K562 (cell line): ENCODE data around the gene PGS1. TPM values are rescaled to one million over a fixed set of nuclear protein-coding genes. Genes with fewer than 3 reads are reported as not detected.

ENCODE experiments used
- ATAC-seq: fragments of 200-7000 bp; cut with Tn5 transposase; 3 replicates; pipeline ENCODE4 v1.9.1; 2020; ENCODE audit warnings: moderate library complexity
- BruUV-seq: library from RNA; stranded (reverse); fragments of 400-500 nt; replicated peaks from 2 replicates; lab custom pipeline; 2021; lab: Mats Ljungman, UMichigan
- CTCF ChIA-PET: fragments of 300-600 bp; formaldehyde crosslinking; extraction: SDS; loops from one replicate; lab custom pipeline; 2021; ENCODE audit warnings: low intra/inter-chr PET ratio; lab: Yijun Ruan, JAX
- POLR2A ChIA-PET: fragments of 300-600, 350-650 bp; sonication (Branson Sonifier 250); formaldehyde crosslinking; extraction: SDS; loops from one replicate; lab custom pipeline; 2021; ENCODE audit warnings: antibody characterized with exemption, inconsistent platforms; lab: Yijun Ruan, JAX
- DNase-seq, 4 experiments: peaks; one replicate each; pipeline versions ENCODE4 v3.0.0 to v3.0.0-alpha.2; 2011 to 2018; ENCODE audit warnings: low spot score in 3 of 4, mixed read lengths in 3 of 4; ENCODE audit errors: extremely low read depth in 1 of 4
- FAIRE-seq: peaks from 2 replicates; lab custom pipeline; 2011; peaks lifted over from hg19 to GRCh38; lab: Jason Lieb, UNC
- H2AFZ ChIP-seq: 2 replicates; pipeline ENCODE4 v1.6.0; 2011; ENCODE audit warnings: low read depth, low read length, control low read depth, inconsistent platforms
- H3K27ac ChIP-seq: fragments of 200-600 bp; 3 replicates; pipeline ENCODE4 v1.8.0; 2011; ENCODE audit warnings: low read depth, mild to moderate bottlenecking, control low read depth, inconsistent platforms, low read length, moderate library complexity, mixed read lengths; ENCODE audit errors: extremely low read depth
- H3K27me3 ChIP-seq, 2 experiments: fragments of 300-600 bp in 1 of 2; 2 replicates in 1 of 2; 3 replicates in 1 of 2; pipeline versions ENCODE4 v1.6.0 to v1.8.0; 2011; ENCODE audit warnings: inconsistent platforms in 2 of 2, low read length in 2 of 2, mild to moderate bottlenecking in 1 of 2, mixed read lengths in 1 of 2, moderate library complexity in 1 of 2; ENCODE audit not compliant: control insufficient read depth in 2 of 2, insufficient read depth in 2 of 2
- H3K36me3 ChIP-seq: fragments of 300-600 bp; 3 replicates; pipeline ENCODE4 v1.8.0; 2011; ENCODE audit warnings: mild to moderate bottlenecking, low read length, inconsistent platforms; ENCODE audit not compliant: control insufficient read depth, insufficient read depth
- H3K4me1 ChIP-seq, 2 experiments: fragments of 200-600 bp in 1 of 2; replicated peaks in 1 of 2; 2 replicates in 1 of 2; 3 replicates in 1 of 2; pipeline versions ENCODE4 v1.5.1 to v1.8.0; 2011; ENCODE audit warnings: inconsistent platforms in 2 of 2, low read length in 2 of 2, mild to moderate bottlenecking in 1 of 2, mixed read lengths in 1 of 2, moderate library complexity in 1 of 2; ENCODE audit not compliant: control insufficient read depth in 2 of 2, insufficient read depth in 2 of 2
- H3K4me2 ChIP-seq: 2 replicates; pipeline ENCODE4 v1.6.1; 2011; ENCODE audit warnings: low read length, control low read depth, inconsistent platforms, mixed read lengths; ENCODE audit not compliant: insufficient read depth
- H3K4me3 ChIP-seq: fragments of 200-600 bp; sonication (generic), shearing (Covaris generic); 2 replicates; pipeline ENCODE4 v1.5.1; 2016; ENCODE audit warnings: control low read depth, inconsistent platforms
- H3K79me2 ChIP-seq: fragments of 200-600 bp; 3 replicates; pipeline ENCODE4 v1.8.0; 2011; ENCODE audit warnings: low read length, inconsistent platforms; ENCODE audit not compliant: control insufficient read depth, insufficient read depth
- H3K9ac ChIP-seq, 2 experiments: 2 replicates each; pipeline versions ENCODE4 v1.6.0 to v1.6.1; 2011; ENCODE audit warnings: low read depth in 2 of 2, low read length in 2 of 2, control low read depth in 1 of 2, inconsistent platforms in 1 of 2, mild to moderate bottlenecking in 1 of 2, mixed read lengths in 1 of 2; ENCODE audit not compliant: insufficient read depth in 1 of 2
- H3K9me1 ChIP-seq: one replicate; pipeline ENCODE4 v1.6.0; 2011; ENCODE audit warnings: inconsistent platforms, mild to moderate bottlenecking, low read length, moderate library complexity; ENCODE audit not compliant: control insufficient read depth, insufficient read depth
- H3K9me3 ChIP-seq: replicated peaks from 2 replicates; pipeline ENCODE4 v1.5.1; 2011; ENCODE audit warnings: low read depth, low read length, inconsistent platforms; ENCODE audit not compliant: control insufficient read depth, insufficient read depth
- H4K20me1 ChIP-seq: replicated peaks from 2 replicates; pipeline ENCODE4 v1.6.1; 2011; ENCODE audit warnings: low read length, inconsistent platforms, mixed read lengths; ENCODE audit not compliant: control insufficient read depth, insufficient read depth
- CTCFL ChIP-seq: IDR thresholded peaks from 2 replicates; pipeline ENCODE4 v1.6.1; 2011; ENCODE audit warnings: borderline replicate concordance, low read depth, mild to moderate bottlenecking, moderate library complexity, low read length; ENCODE audit not compliant: insufficient read depth, poor library complexity, severe bottlenecking
- LEF1 ChIP-seq: fragments of 450-650 bp; IDR thresholded peaks from 2 replicates; pipeline ENCODE4 v1.6.1; 2016; ENCODE audit warnings: mild to moderate bottlenecking
- WGBS: fragments of 100-300 bp; shearing (Covaris generic); methylation state at CpG from one replicate; pipeline ENCODE4 v1.1.6; 2016; ENCODE audit warnings: low coverage, mixed read lengths; ENCODE audit not compliant: insufficient coverage; ENCODE audit errors: missing lambda C conversion rate; 5-methylcytosine and 5-hydroxymethylcytosine counted together
- in situ Hi-C: fragments of 300-500 bp; cut with MboI; formaldehyde crosslinking; loops from 4 replicates; pipeline ENCODE4 v1.15.0; 2018; ENCODE audit warnings: inconsistent platforms, mixed read lengths
- intact Hi-C: fragments of 100-400 bp; cut with micrococcal nuclease; formaldehyde crosslinking; loops from 2 replicates; pipeline ENCODE4 v1.14.2; 2022
- polyA plus RNA-seq, 8 experiments: library from polyadenylated mRNA; depleted of rRNA in 4 of 8; stranded (reverse) in 5 of 8; unstranded in 3 of 8; fragments of >200 nt; fragmentation: Nextera tagmentation in 2 of 8; fragmentation: Illumina TruSeq in 1 of 8; extraction: Ambion mirVana in 2 of 8; extraction: Trizol in 1 of 8; gene quantifications; 2 replicates each; pipeline versions ENCODE4 v1.2.1 to v1.2.3, GENCODE V29; 2011 to 2014; ENCODE audit warnings: inconsistent platforms in 1 of 8, missing spikeins in 1 of 8
- total RNA-seq, 7 experiments: library from RNA; depleted of rRNA in 6 of 7; stranded (reverse); fragments of >200 nt in 6 of 7; fragmentation: Illumina TruSeq in 2 of 7; extraction: Trizol in 2 of 7; gene quantifications; 2 replicates each; pipeline versions ENCODE4 v1.2.1 to v1.2.3, GENCODE V29; 2011 to 2021; ENCODE audit warnings: low replicate concordance in 1 of 7

The PGS1 gene
- total and polyA plus RNA-seq, 9 of the 15 experiments (the other 6 are each of a cell fraction or from before 2014, with no cell fraction given), result 1.3 to 39.4 (median 22.3) TPM

GRCh38 chr17:78362671-78363070, 15.8 kb upstream of the PGS1 start:
- peaks cover 12% of the 10 kb centered on the region for H3K9me1 ChIP-seq
- H3K36me3 ChIP-seq, result peaks cover 13% of the 10 kb centered on the region
- no peak overlapping the region for H3K4me3 ChIP-seq
- no peak overlapping the region for H3K27ac ChIP-seq
- H3K79me2 ChIP-seq, result peaks cover 27% of the 10 kb centered on the region
- no peak for DNase-seq
- TF ChIP-seq CTCFL (peak; percentile 61), LEF1 (no peak)
- no TSS peak for BruUV-seq
- peaks cover 22 to 50% of the 10 kb centered on the region in 2 experiments for H3K4me1 ChIP-seq
- no peak for ATAC-seq
- H3K4me2 ChIP-seq, result no peak overlapping the region
- no peak overlapping the region for H3K9ac ChIP-seq
- peaks cover 2 to 16% of the 10 kb centered on the region in 2 experiments; a peak in 2 of 5 replicates for H3K27me3 ChIP-seq
- 36% methylated on average over 7 of the region's 7 CpGs for WGBS
- POLR2A ChIA-PET, result interaction anchor here (2.4 kb wide), 1 partner anchor 10 kb away, joined by 8 read pairs; no protein-coding TSS in a partner anchor
- in situ Hi-C loops (no loop called here), intact Hi-C loops (loop anchor here (2.0 kb wide), 1 partner anchor 52 kb away; no protein-coding TSS in a partner anchor)
- H4K20me1 ChIP-seq, result peaks cover 35% of the 10 kb centered on the region
- H2AFZ ChIP-seq, result no peak overlapping the region
- CTCF ChIA-PET, result no interaction called here
- H3K9me3 ChIP-seq, result no peaks in the 10 kb centered on the region
- no peak for FAIRE-seq
